IPS-20b (cell line): ENCODE data around the gene PTPRN2.

Experiments
- H3K27ac ChIP-seq: one replicate; pipeline ENCODE4 v1.5.1; 2013; ENCODE audit warnings: low read length
- H3K27me3 ChIP-seq: 2 replicates; pipeline ENCODE4 v1.6.1; 2013; ENCODE audit warnings: mild to moderate bottlenecking, low read length, inconsistent platforms; ENCODE audit not compliant: insufficient read depth
- H3K36me3 ChIP-seq: 2 replicates; pipeline ENCODE4 v1.6.1; 2013; ENCODE audit warnings: low read depth, mild to moderate bottlenecking, inconsistent platforms, low read length, moderate library complexity; ENCODE audit not compliant: insufficient read depth
- H3K4me1 ChIP-seq: 2 replicates; pipeline ENCODE4 v1.6.1; 2013; ENCODE audit warnings: mild to moderate bottlenecking, control low read depth, inconsistent platforms, low read length, moderate library complexity; ENCODE audit not compliant: insufficient read depth
- H3K4me3 ChIP-seq: 2 replicates; pipeline ENCODE4 v1.5.1; 2013; ENCODE audit warnings: mild to moderate bottlenecking, low read length, inconsistent platforms
- H3K9ac ChIP-seq: 2 replicates; pipeline ENCODE4 v1.6.1; 2013; ENCODE audit warnings: low read depth, mild to moderate bottlenecking, inconsistent platforms, low read length, moderate library complexity
- H3K9me3 ChIP-seq: 2 replicates; pipeline ENCODE4 v1.6.1; 2013; ENCODE audit warnings: mild to moderate bottlenecking, low read depth, low read length, inconsistent platforms; ENCODE audit not compliant: insufficient read depth

Gene PTPRN2

GRCh38 chr7:157687845-157688532 lies 899.6 kb downstream of the PTPRN2 start:
- H3K9me3 ChIP-seq = peaks cover 28% of the 10 kb centered on the region
- H3K27ac ChIP-seq = no peak overlapping the region
- H3K36me3 ChIP-seq = no peaks in the 10 kb centered on the region
- peak overlapping the region; percentile 43; the same call in 1 of the 2 replicates for H3K4me3 ChIP-seq
- H3K4me1 ChIP-seq = no peaks in the 10 kb centered on the region
- no peak overlapping the region for H3K9ac ChIP-seq
- H3K27me3 ChIP-seq = peaks cover 93% of the 10 kb centered on the region

GRCh38 chr7:157687158-157687557 lies 900.5 kb downstream of the PTPRN2 start:
- H3K9me3 ChIP-seq = peaks cover 36% of the 10 kb centered on the region
- H3K27me3 ChIP-seq = peaks cover 93% of the 10 kb centered on the region
- H3K27ac ChIP-seq = no peak overlapping the region
- no peaks in the 10 kb centered on the region for H3K4me1 ChIP-seq
- no peak overlapping the region for H3K9ac ChIP-seq
- no peak overlapping the region for H3K4me3 ChIP-seq
- no peaks in the 10 kb centered on the region for H3K36me3 ChIP-seq

DNA sequence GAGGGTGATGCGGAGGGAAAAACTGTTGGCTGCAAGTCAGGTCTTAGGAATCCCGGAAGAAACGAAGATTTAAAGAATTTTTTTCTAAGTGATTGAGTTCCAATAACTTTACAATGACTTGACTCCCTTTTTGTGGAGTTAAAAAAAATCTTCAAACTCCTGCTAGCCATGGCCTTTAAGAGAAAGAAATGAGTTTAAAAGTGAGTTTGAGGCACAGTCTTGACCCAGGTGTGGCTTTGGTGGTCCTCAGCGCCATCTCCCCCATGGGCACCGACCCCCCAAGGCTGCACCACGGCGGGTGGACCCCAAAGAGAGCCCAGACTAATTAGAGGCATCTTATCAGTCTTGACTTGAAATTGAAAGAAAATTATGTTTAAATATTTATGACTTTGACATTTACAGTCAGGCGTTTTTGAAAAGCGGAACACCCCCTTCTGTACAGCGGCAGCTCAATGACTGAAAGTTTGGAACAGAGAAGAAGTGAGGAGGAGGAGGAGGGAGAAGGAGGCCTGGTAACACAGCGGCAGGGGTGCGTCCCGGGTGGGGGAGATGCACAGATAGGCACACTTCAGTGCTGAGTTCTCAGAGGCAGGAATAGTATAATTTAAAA lies 901.2 kb downstream of the PTPRN2 start:
- Histone ChIP-seq H3K4me3 (no peak overlapping the region), H3K36me3 (no peaks in the 10 kb centered on the region), H3K9ac (no peak overlapping the region), H3K27ac (no peak overlapping the region), H3K27me3 (peaks cover 93% of the 10 kb centered on the region), H3K9me3 (peaks cover 41% of the 10 kb centered on the region), H3K4me1 (no peaks in the 10 kb centered on the region)

- Histone ChIP-seq H3K27ac (no peak overlapping the region), H3K4me3 (no peak overlapping the region), H3K4me1 (no peaks in the 10 kb centered on the region), H3K27me3 (peaks cover 96% of the 10 kb centered on the region), H3K36me3 (no peaks in the 10 kb centered on the region), H3K9me3 (peaks cover 41% of the 10 kb centered on the region), H3K9ac (no peak overlapping the region)
Measured at GRCh38 chr7:157685430-157686284, 902.0 kb downstream of the PTPRN2 start.

DNA sequence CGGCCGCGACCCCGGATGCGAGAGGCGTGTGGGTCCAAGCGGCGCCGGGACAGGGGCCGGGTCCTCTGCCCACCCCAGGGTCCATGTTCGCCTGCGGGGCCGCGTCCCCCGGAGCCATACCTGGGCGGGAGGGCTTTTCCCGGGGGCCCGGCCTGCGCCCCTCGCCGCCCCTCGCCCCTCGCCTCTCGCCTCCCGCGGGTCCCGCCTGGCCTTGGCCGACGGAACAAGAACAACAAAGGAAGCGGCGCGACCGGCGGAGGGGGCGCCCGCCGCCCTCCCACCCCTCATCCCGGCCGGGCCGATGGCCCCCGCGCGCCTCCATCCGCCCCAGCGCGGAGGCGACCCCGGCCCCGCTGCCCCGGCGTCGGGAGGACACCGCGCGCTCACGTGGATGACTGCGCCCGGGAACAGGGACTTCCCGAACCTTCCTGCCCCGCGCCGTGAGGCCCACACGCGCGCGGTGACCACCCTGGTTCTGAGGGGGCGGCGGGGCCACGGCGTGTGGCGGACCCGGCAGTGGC lies 902.7 kb downstream of the PTPRN2 start:
- Histone ChIP-seq H3K4me3 (no peak overlapping the region), H3K36me3 (no peaks in the 10 kb centered on the region), H3K27ac (no peak overlapping the region), H3K4me1 (no peaks in the 10 kb centered on the region), H3K9ac (no peak overlapping the region), H3K9me3 (peaks cover 41% of the 10 kb centered on the region), H3K27me3 (peaks cover 96% of the 10 kb centered on the region)

- H3K9ac ChIP-seq = no peak overlapping the region
- H3K36me3 ChIP-seq = no peaks in the 10 kb centered on the region
- no peaks in the 10 kb centered on the region for H3K4me1 ChIP-seq
- no peak overlapping the region for H3K27ac ChIP-seq
- peaks cover 96% of the 10 kb centered on the region for H3K27me3 ChIP-seq
- peak overlapping the region; percentile 43; the same call in 1 of the 2 replicates for H3K4me3 ChIP-seq
- peaks cover 44% of the 10 kb centered on the region for H3K9me3 ChIP-seq
Measured at GRCh38 chr7:157684157-157684908, 903.3 kb downstream of the PTPRN2 start.

DNA sequence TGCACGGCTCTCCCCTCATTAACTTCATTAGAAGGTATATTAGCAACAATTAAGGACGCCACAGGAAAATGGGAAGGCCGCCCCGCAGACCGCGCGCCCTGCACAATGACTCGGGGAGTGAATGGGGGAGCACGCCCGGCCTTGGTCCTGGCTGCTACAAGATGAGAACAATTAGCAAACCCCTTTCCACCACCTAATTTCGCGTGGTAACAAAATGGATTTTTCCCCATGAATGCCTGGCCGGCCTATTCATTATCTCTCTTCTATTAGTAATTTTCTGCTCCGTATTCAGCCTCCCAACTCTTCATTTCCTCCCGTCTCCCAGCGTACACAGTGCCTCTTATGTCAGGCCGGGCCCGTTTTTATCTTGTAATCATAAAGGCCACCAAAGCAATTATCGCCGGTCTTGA lies 903.9 kb downstream of the PTPRN2 start:
- H3K27ac ChIP-seq = no peak overlapping the region
- H3K27me3 ChIP-seq = peaks cover 96% of the 10 kb centered on the region
- H3K9me3 ChIP-seq = peaks cover 46% of the 10 kb centered on the region
- no peaks in the 10 kb centered on the region for H3K36me3 ChIP-seq
- H3K4me1 ChIP-seq = no peaks in the 10 kb centered on the region
- H3K4me3 ChIP-seq = peak overlapping the region; percentile 43; the same call in 1 of the 2 replicates
- H3K9ac ChIP-seq = no peak overlapping the region

GRCh38 chr7:157682946-157683746 lies 904.5 kb downstream of the PTPRN2 start:
- Histone ChIP-seq H3K9me3 (peaks cover 42% of the 10 kb centered on the region), H3K4me1 (no peaks in the 10 kb centered on the region), H3K27me3 (peaks cover 96% of the 10 kb centered on the region), H3K36me3 (no peaks in the 10 kb centered on the region), H3K27ac (no peak overlapping the region), H3K4me3 (no peak overlapping the region), H3K9ac (no peak overlapping the region)

DNA sequence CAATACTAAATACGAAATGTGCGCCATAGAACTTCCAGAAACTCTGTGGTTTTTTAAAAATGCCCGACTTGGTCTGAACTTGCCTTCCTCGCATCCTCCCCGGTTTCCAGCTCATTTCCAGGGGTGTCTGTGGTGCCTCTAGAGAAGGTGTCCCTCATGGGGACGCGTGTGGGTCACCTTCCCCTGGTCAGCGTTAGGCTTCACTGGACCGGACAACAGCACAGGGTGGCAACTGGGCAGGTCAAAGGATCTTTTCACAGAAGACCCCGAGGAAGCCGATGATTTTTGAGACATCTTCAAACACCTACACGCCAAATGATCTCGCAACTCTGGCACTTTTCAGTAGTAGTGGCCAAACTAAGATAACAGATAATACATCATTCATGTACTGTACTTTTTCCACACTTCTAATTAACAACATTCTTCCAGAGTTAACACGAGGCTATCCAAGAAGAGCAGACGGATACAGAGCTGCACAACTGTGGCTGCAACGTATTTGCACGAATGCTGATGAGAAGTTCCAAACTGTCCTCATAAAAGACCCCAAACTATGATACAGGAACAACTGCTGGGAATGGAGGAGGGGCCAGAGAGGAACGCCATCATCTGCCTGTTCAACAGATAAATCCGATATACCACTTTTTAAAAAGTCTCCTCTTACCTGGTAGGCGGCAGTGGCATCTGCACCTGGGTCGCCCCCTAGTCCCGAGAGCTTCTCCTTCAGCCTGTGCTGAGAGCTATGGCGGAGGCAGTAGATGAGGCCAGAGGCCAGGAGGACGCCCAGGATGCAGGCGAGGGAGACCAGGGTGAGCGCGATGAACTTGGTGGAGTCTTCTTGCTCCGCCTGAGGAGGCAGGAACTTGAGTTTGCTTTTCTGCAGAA lies 905.3 kb downstream of the PTPRN2 start:
- Histone ChIP-seq H3K27me3 (peaks cover 96% of the 10 kb centered on the region), H3K36me3 (no peaks in the 10 kb centered on the region), H3K4me3 (no peak overlapping the region), H3K4me1 (no peaks in the 10 kb centered on the region), H3K27ac (no peak overlapping the region), H3K9ac (no peak overlapping the region), H3K9me3 (peaks cover 36% of the 10 kb centered on the region)

DNA sequence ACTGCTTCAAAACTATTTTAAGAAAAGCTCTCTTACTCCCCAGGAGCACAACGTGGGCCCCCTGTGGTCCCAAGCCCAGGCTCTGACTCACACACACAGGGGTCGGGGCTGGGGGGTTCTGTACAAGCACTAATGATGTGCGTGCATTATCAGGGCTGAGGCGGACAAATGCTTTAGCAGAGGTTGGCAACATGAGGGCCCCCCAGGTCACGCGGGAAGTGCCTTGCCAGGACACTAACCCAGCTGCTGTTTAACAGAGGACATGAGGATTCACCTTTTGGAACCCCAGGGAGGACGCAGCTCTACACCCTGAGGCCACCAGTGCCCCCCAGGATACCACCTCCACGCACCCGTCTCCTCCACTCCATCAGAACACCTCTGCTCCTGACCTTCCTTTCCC lies 908.0 kb downstream of the PTPRN2 start:
- Histone ChIP-seq H3K27me3 (peaks cover 82% of the 10 kb centered on the region), H3K9me3 (peaks cover 40% of the 10 kb centered on the region), H3K36me3 (no peaks in the 10 kb centered on the region), H3K4me3 (no peak overlapping the region), H3K27ac (no peak overlapping the region), H3K9ac (no peak overlapping the region), H3K4me1 (no peaks in the 10 kb centered on the region)
